ENCODE results near the gene PTGR2. TPM values are rescaled to one million over a fixed set of nuclear protein-coding genes. Genes with fewer than 3 reads are reported as not detected.

PTGR2 gene
- total RNA-seq (2022; extraction: Qiagen RNA extraction): 7.1 to 10.6 TPM (median 8.4 TPM) in 5 replicates

GRCh38 chr14:73851567-73852382, at the start of gene PTGR2:
Gene PTGR2, plus strand, starts transcription at chr14:73851831. Its CDS starts 7,032 bp downstream, at chr14:73858863.

GRCh38 chr14:73886449-73887317, 35.1 kb downstream of the PTGR2 start, which contains the start of gene ZNF410:
Gene ZNF410, plus strand, starts transcription at chr14:73886859. Its CDS starts 5,317 bp downstream, at chr14:73892176.

Other genes with a start within 250 kb of the PTGR2 start
- gene ACOT6, start 239.3 kb upstream of the PTGR2 start, total RNA-seq (2022; extraction: Qiagen RNA extraction): not detected in 5 replicates
- gene DNAL1, start 206.8 kb upstream of the PTGR2 start, total RNA-seq (2022; extraction: Qiagen RNA extraction): 8.5 to 11.1 TPM (median 10.0 TPM) in 5 replicates
- gene PNMA1, start 137.4 kb upstream of the PTGR2 start, total RNA-seq (2022; extraction: Qiagen RNA extraction): 54.6 to 64.6 TPM (median 59.6 TPM) in 5 replicates
- 45.3 to 56.5 TPM (median 46.0 TPM) in 5 replicates for gene ZNF410, start 35.0 kb downstream of the PTGR2 start, total RNA-seq (2022; extraction: Qiagen RNA extraction)
- gene FAM161B, start 98.3 kb downstream of the PTGR2 start, total RNA-seq (2022; extraction: Qiagen RNA extraction): 1.5 to 1.8 TPM (median 1.7 TPM) in 5 replicates
- gene COQ6, start 98.5 kb downstream of the PTGR2 start, total RNA-seq (2022; extraction: Qiagen RNA extraction): 24.4 to 29.6 TPM (median 28.1 TPM) in 5 replicates
- 5.7 to 7.3 TPM (median 6.7 TPM) in 5 replicates for gene ENTPD5, start 167.5 kb downstream of the PTGR2 start, total RNA-seq (2022; extraction: Qiagen RNA extraction)
- gene BBOF1, start 167.5 kb downstream of the PTGR2 start, total RNA-seq (2022; extraction: Qiagen RNA extraction): 2.0 to 4.7 TPM (median 3.4 TPM) in 5 replicates
- 2.4 to 3.1 TPM (median 2.5 TPM) in 5 replicates for gene ALDH6A1, start 232.6 kb downstream of the PTGR2 start, total RNA-seq (2022; extraction: Qiagen RNA extraction)
- gene LIN52, start 233.1 kb downstream of the PTGR2 start, total RNA-seq (2022; extraction: Qiagen RNA extraction): 3.8 to 7.0 TPM (median 4.4 TPM) in 5 replicates